Fibroblast of lung (primary cell): ENCODE results near the gene BATF2. TPM values are rescaled to one million over a fixed set of nuclear protein-coding genes. Genes with fewer than 3 reads are reported as not detected.

ENCODE experiments used
- DNase-seq, 2 donors: peaks; one replicate each; pipeline versions ENCODE4 v3.0.0 to v3.0.0-alpha.2; 2010; ENCODE audit warnings: low read depth in 2 of 2
- H2AFZ ChIP-seq: 2 replicates; pipeline ENCODE4 v1.5.1; 2012; ENCODE audit warnings: low read length, control low read depth, inconsistent platforms
- H3K27ac ChIP-seq: 2 replicates; pipeline ENCODE4 v1.5.1; 2011; ENCODE audit warnings: low read length, control low read depth; ENCODE audit not compliant: insufficient read depth
- H3K27me3 ChIP-seq: 2 replicates; pipeline ENCODE4 v1.5.1; 2011; ENCODE audit warnings: mild to moderate bottlenecking, low read length; ENCODE audit not compliant: control insufficient read depth, insufficient read depth
- H3K36me3 ChIP-seq: 2 replicates; pipeline ENCODE4 v1.5.1; 2011; ENCODE audit warnings: low read length; ENCODE audit not compliant: control insufficient read depth, insufficient read depth
- H3K4me1 ChIP-seq: 2 replicates; pipeline ENCODE4 v1.5.1; 2011; ENCODE audit warnings: low read length; ENCODE audit not compliant: control insufficient read depth, insufficient read depth; ENCODE audit errors: extremely low read depth
- H3K4me2 ChIP-seq: 2 replicates; pipeline ENCODE4 v1.5.1; 2011; ENCODE audit warnings: low read length, control low read depth; ENCODE audit not compliant: insufficient read depth; ENCODE audit errors: extremely low read depth
- H3K4me3 ChIP-seq, 4 experiments: fragments of 200-600 bp in 1 of 4; sonication (generic) in 1 of 4; replicated peaks in 1 of 4; 2 replicates each; pipeline ENCODE4 v1.5.1; 2011 to 2016; ENCODE audit warnings: low read length in 4 of 4, low read depth in 3 of 4, mild to moderate bottlenecking in 3 of 4, control low read depth in 2 of 4, inconsistent platforms in 1 of 4, mixed read lengths in 1 of 4; ENCODE audit not compliant: insufficient read depth in 1 of 4; ENCODE audit errors: control extremely low read depth in 1 of 4
- H3K79me2 ChIP-seq: 2 replicates; pipeline ENCODE4 v1.5.1; 2012; ENCODE audit warnings: mild to moderate bottlenecking, low read length, inconsistent platforms; ENCODE audit not compliant: control insufficient read depth, insufficient read depth
- H3K9ac ChIP-seq: 2 replicates; pipeline ENCODE4 v1.5.1; 2011; ENCODE audit warnings: mild to moderate bottlenecking, low read length, control low read depth; ENCODE audit not compliant: insufficient read depth
- H3K9me3 ChIP-seq: 2 replicates; pipeline ENCODE4 v1.5.1; 2012; ENCODE audit warnings: low read depth, low read length; ENCODE audit not compliant: control insufficient read depth, insufficient read depth
- H4K20me1 ChIP-seq: 2 replicates; pipeline ENCODE4 v1.5.1; 2011; ENCODE audit warnings: low read length; ENCODE audit not compliant: control insufficient read depth, insufficient read depth; ENCODE audit errors: extremely low read depth
- EZH2 ChIP-seq: IDR thresholded peaks from 2 replicates; pipeline ENCODE4 v1.5.1; 2012; ENCODE audit warnings: low read length, control low read depth, mild to moderate bottlenecking; ENCODE audit errors: missing control alignments
- polyA minus RNA-seq: library from RNA; depleted of rRNA, polyadenylated mRNA; stranded (reverse); fragments of >200 nt; gene quantifications from 2 replicates; pipeline ENCODE4 v1.2.3, GENCODE V29; 2011; ENCODE audit warnings: low replicate concordance
- polyA plus RNA-seq, 2 donors: library from polyadenylated mRNA; depleted of rRNA in 1 of 2; stranded (reverse) in 1 of 2; unstranded in 1 of 2; fragments of >200 nt; gene quantifications; 2 replicates each; pipeline ENCODE4 v1.2.1, GENCODE V29; 2011 to 2012; ENCODE audit warnings: missing spikeins in 1 of 2
- total RNA-seq: library from RNA; depleted of rRNA; stranded (reverse); fragments of >200 nt; gene quantifications from 2 replicates; pipeline ENCODE4 v1.2.1, GENCODE V29; 2014
- TF ChIP-seq, protein P1 (sequence below), 2 donors: IDR thresholded peaks in 1 of 2; conservative IDR thresholded peaks in 1 of 2; 1 replicate in 1 of 2; 2 replicates in 1 of 2; pipeline ENCODE4 v1.5.1; 2011 to 2012; ENCODE audit warnings: low read length in 2 of 2, control low read depth in 1 of 2, inconsistent platforms in 1 of 2, low read depth in 1 of 2, mild to moderate bottlenecking in 1 of 2

BATF2 gene, protein sequence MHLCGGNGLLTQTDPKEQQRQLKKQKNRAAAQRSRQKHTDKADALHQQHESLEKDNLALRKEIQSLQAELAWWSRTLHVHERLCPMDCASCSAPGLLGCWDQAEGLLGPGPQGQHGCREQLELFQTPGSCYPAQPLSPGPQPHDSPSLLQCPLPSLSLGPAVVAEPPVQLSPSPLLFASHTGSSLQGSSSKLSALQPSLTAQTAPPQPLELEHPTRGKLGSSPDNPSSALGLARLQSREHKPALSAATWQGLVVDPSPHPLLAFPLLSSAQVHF
- total RNA-seq (2.1 TPM in 2 replicates), polyA plus RNA-seq (1.0 and 1.5 TPM in 2 replicates), polyA minus RNA-seq (0.71 and 3.0 TPM in 2 replicates)
- 1.4 and 2.3 TPM in 2 replicates for polyA plus RNA-seq (2012)

DNA sequence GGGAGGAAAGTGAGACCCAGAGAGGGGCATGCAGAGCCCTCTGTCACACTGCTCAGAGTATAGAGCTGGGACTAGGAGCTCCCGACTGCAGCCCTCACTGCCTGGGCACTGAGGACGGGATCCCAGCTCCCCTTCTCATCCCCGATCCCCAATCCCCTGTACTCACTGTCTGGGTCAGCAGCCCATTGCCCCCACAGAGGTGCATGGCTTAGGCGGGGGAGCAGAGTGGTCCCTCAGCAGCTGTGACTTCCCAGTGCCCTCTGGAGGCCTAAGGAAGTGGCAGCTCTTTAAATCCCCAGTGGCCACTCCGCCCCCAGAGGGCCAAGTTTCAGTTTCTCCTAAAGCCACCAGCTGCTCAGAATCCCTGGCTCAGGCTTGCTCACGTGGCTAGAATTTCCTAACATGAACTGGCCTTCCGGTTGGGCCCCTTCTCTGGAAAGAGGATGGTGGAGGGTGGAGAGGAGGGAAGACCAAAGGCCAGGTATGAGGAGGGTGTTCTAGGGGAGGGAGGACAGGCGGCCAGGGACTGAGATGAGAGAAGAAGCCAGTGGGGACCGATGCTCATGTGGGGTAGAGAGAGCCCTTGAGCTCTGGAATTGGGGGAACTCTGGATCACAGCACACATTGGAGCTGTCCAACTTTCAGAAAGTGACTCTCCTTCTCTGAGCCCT, at the start of gene BATF2:
Gene BATF2, minus strand, starts transcription at position 262 of the 671 bp plus-strand sequence. Its CDS starts 57 bp downstream, at position 205.
- Histone ChIP-seq H4K20me1 (no peaks in the 10 kb centered on the region), H3K27ac (peak within 1 kb of the TSS; percentile 41), H3K4me1 (no peaks in the 10 kb centered on the region), H3K36me3 (no peaks in the 10 kb centered on the region), H3K9ac (no peak within 1 kb of the TSS), H3K27me3 (no peaks in the 10 kb centered on the region), H3K4me3 (peak within 1 kb of the TSS; percentile 28 to 59 (median 45)), H2AFZ (peak within 1 kb of the TSS; percentile 76), H3K4me2 (peak within 1 kb of the TSS; percentile 89), H3K9me3 (no peaks in the 10 kb centered on the region), H3K79me2 (no peaks in the 10 kb centered on the region)
- peak; percentile 57 to 87 for DNase-seq
- no peak for TF ChIP-seq EZH2
- TF ChIP-seq, protein P1, sequence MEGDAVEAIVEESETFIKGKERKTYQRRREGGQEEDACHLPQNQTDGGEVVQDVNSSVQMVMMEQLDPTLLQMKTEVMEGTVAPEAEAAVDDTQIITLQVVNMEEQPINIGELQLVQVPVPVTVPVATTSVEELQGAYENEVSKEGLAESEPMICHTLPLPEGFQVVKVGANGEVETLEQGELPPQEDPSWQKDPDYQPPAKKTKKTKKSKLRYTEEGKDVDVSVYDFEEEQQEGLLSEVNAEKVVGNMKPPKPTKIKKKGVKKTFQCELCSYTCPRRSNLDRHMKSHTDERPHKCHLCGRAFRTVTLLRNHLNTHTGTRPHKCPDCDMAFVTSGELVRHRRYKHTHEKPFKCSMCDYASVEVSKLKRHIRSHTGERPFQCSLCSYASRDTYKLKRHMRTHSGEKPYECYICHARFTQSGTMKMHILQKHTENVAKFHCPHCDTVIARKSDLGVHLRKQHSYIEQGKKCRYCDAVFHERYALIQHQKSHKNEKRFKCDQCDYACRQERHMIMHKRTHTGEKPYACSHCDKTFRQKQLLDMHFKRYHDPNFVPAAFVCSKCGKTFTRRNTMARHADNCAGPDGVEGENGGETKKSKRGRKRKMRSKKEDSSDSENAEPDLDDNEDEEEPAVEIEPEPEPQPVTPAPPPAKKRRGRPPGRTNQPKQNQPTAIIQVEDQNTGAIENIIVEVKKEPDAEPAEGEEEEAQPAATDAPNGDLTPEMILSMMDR (conservative IDR thresholded peaks at IDR 0.05 in 1 of 2, IDR thresholded peaks at IDR 0.05 in 1 of 2; ENCODE audit: low read depth in 1 of 2, low read length in 2 of 2), result peak; percentile 49 to 54

DNA sequence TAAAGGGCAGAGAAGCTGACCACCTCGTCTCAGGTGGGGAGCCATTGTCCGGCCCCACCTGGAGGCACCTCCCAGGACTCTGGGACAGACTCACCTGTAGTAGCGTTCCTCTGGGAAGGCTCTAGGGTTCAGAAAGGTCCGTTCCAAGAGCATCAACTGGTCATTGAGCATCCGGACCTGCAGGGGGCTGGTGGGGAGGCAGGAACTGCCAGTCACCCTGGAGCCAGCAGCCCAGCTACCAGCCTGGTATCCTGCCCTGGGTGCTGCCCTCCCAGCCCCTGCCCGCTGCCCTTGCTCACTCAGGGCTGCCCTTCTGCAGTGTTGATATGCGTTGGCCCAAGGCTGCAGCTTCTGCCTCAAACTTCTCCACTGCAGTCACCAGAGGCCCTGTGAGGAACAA, 49.0 kb upstream of the BATF2 start:
- DNase-seq, result no peak
- Histone ChIP-seq H3K36me3 (peaks cover 4% of the 10 kb centered on the region), H3K9ac (no peak overlapping the region)

DNA sequence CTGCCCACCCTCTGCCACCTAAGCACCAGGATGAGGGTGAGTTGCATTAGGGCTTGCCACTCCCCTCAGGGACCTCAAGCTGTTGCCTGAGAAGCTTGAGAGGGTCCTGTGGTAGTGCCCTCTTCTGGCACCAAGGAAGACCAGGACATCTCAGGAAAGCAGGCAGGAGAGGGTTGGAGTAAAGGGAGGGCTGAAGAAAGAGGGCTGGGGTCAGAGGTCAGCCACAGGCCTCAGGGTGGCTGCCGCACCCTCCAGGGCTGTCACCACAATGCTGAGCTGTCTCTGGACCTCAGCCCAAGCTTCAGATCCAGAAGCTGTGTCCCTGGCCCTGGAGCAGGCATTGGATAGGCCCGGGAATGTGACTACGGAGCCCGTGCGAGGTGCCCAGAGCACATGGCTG, 48.3 kb upstream of the BATF2 start:
- no peak for DNase-seq
- Histone ChIP-seq H3K79me2 (peaks cover 9% of the 10 kb centered on the region), H3K27me3 (no peaks in the 10 kb centered on the region), H3K36me3 (peaks cover 4% of the 10 kb centered on the region), H3K9me3 (no peaks in the 10 kb centered on the region), H3K4me2 (no peak overlapping the region), H3K27ac (no peak overlapping the region), H3K9ac (no peak overlapping the region), H4K20me1 (no peaks in the 10 kb centered on the region), H3K4me3 (no peak overlapping the region), H3K4me1 (no peaks in the 10 kb centered on the region), H2AFZ (no peak overlapping the region)
- no peak for TF ChIP-seq EZH2
- TF ChIP-seq, protein P1 (conservative IDR thresholded peaks at IDR 0.05 in 1 of 2, IDR thresholded peaks at IDR 0.05 in 1 of 2; ENCODE audit: low read depth in 1 of 2, low read length in 2 of 2), result no peak

More for the DNA sequence above, 49.0 kb upstream of the BATF2 start:
- Histone ChIP-seq H3K79me2 (peaks cover 9% of the 10 kb centered on the region), H3K4me1 (no peaks in the 10 kb centered on the region), H3K4me2 (no peak overlapping the region), H4K20me1 (no peaks in the 10 kb centered on the region), H3K27ac (no peak overlapping the region), H3K27me3 (no peaks in the 10 kb centered on the region), H2AFZ (no peak overlapping the region), H3K4me3 (no peak overlapping the region), H3K9me3 (no peaks in the 10 kb centered on the region)
- no peak for TF ChIP-seq EZH2
- TF ChIP-seq, protein P1 (conservative IDR thresholded peaks at IDR 0.05 in 1 of 2, IDR thresholded peaks at IDR 0.05 in 1 of 2; ENCODE audit: low read depth in 1 of 2, low read length in 2 of 2), result no peak
